ENCODE measurements around the gene TMCC2.

The TMCC2 gene

DNA sequence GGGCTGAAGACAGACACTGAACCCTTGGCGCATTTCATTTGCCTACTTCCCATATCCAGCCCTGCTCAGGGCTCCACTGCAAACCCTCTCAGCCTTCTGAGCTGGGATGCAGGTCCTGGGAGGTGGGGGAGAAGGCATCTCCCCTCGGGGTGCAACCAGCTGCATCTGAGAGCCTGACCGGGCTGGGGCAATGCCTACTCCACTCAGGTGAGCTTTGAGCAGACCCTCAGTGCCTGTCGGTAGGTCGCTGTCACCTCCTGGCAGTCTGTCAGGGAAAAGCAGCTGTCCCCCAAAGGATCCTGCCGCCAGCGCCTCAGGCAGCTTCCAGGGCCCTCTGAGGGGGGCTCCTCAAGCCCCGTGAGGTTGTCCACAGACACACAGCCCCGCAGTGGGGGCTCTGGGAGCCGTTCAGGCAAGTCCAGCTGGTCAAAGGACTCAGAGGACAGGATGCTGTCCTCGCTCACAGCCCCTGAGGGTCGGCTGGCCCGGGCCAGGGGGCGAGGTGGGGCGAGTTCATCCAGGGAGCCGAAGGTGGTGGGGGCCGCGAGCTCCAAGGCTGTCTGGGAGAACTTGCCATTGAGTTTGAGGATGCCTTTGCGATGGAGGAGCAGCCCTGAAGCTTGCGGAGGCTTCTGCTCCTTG lies 75.6 kb downstream of the TMCC2 start:
- DNase-seq (ENCODE audit: low read depth in 2 of 2) = no peak

DNA sequence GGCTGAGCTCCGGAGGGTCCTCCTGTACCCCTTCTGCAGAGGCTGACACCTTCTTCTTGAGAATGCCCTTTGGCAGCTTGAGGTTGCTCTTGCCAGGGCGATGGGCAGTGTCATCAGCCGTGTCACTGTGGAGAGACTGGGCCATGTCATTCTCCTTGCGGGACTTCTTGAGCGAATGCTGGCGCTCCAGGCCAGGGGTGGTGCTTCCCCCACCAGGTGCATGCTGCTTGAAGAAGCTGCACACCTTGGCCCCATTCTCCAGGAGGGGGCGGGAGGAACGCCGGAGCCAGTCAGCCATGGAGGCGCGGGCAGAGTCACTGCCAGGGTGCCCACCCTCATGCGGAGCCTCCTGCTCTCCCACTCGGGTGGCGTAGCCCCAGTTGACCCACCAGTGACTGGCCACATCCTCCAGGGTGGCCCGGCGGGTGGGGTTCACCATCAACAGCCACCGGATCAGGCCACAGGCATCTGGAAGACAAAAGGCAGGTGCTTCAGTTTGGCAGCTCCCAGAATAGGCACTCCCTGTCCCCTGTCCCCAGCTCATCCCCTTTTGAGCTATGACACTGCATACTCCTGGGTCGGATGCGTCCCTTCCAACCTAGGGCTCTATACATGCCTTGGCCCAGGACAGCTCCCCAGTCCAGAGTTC lies 76.4 kb downstream of the TMCC2 start:
- DNase-seq (ENCODE audit: low read depth in 2 of 2) = no peak

DNA sequence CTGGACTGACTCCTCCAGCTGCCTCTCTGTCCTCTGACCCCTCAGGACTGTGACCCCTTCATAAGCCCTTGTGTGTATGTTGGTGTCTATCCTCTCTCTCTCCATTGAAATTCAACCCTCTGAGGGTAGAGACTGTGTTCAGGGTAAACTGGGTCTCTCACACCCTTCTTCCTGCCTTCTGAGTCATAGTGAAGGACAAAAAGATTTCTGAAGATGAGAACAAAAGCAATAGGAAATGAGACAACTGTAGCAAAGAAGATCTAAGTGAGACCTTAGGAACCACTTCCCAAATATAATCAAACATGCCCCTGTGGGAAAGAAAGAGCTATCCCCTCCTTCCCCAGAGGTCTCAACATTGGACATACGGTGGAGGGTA lies 76.9 kb downstream of the TMCC2 start:
- DNase-seq (ENCODE audit: low read depth in 2 of 2) = no peak

DNA sequence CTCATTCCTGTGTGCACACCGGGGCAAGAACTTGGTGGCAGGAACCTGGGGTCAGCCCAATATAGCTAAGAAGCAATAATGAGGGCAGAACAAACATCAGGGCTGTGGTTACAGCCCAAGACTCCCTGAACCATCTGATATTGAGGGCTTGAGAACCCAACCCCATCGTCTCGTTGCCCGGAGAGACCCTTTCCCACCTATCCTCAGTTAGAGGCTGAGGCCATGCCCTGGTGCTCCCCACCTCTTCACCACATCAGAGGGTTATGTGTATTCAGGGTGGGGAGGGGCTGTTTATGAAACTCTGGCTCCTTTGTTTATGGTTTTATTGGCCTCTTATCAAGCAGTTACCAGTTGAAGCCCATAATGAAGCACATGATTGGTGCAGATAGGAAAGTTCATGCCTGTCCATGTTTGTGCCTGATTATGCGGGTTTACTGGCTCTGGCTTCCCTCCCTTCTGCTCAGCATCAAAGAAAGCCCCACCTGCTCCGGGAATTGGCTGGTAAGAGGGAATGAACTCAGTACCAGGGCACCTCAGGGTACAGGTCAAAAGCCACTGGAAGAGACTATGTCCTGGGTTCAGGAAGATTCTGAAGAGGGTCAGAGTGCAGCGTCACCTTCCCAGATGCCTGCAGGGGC lies 79.3 kb downstream of the TMCC2 start:
- DNase-seq (ENCODE audit: low read depth in 2 of 2) = no peak

DNA sequence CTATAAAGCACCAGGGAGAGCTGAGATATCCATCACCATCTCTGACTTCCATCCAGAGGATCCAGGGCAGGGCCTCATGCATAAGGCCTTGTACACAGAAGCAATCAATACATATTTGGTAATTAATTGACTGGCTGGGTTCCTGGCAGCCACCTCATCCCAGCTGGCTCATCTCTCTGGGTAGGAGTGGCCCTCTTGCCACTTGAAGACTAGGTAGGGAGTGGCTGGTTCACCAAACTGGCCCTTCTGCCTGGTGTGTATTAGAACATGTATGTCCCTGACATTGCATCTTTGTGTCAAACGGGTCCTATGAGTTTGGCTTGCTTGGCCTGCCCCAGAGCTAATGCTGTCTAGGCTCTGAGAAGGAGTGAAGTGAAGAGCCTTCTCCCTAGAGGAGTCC lies 82.0 kb downstream of the TMCC2 start:
- DNase-seq (ENCODE audit: low read depth in 2 of 2) = no peak

DNA sequence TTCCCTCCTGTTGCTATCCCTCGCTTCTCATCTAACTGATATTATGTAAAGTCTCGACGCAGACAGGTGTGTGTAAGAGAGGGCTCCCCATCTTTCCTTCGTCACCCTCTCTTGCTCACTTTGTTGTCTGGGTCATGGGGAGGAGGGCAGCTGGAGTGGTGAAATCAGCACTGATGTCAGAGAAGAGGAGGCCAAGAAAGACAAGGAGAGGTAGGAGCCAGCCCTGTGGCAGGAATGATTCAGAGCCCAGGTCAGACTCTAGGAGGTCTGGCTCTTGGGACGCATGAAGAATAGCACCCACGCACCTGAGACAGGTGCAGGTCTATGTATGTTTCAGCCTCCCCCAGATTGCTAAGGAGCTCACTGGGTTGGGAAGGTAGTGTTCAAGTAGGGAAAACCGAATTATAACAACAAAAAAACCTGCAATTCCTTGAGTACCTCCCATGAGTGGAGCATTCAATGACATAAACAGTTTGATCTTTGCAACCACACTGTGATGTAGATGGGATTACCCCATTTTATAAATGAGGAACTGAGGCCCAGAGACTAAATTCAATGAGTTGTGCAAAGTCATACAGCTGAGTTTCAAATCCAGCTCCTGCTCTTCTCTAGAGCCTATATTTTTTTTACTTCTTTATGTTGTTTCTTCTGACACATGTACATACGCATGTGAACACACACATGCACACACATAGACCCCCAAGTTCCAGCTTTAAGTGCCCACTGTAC lies 83.4 kb downstream of the TMCC2 start:
- no peak for DNase-seq (ENCODE audit: low read depth in 2 of 2)

DNA sequence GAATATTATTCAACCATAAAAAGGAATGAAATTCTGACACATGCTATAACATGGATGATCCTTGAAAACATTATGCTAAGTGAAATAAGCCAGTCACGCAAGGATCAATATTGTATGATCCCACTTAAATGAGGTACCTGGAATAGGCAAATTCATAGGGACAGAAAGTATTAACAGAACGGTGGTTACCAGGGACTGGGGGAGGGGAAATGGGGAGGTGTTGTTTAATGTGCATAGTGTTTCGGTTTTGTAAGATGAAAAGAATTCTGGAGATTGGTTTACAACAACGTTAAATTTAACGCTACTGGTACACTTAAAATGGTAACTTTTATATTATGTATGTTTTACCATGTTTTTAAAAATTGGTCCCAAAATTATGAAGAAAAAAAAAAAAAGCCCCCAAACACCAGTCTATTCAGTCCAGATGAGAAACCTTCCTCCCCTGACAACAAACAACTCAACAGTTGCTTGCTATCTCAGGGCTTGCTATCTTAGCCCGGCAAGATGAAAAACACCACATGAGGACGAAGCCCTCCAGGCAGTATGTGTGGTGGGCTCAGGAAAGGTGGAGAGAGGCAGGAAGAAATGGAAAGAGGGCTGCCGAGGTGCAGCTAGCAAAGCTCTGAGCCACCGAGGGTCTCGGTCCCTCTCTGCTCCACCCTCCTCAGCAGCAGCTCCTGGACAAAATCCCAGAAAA lies 85.3 kb downstream of the TMCC2 start:
- no peak for DNase-seq (ENCODE audit: low read depth in 2 of 2)

DNA sequence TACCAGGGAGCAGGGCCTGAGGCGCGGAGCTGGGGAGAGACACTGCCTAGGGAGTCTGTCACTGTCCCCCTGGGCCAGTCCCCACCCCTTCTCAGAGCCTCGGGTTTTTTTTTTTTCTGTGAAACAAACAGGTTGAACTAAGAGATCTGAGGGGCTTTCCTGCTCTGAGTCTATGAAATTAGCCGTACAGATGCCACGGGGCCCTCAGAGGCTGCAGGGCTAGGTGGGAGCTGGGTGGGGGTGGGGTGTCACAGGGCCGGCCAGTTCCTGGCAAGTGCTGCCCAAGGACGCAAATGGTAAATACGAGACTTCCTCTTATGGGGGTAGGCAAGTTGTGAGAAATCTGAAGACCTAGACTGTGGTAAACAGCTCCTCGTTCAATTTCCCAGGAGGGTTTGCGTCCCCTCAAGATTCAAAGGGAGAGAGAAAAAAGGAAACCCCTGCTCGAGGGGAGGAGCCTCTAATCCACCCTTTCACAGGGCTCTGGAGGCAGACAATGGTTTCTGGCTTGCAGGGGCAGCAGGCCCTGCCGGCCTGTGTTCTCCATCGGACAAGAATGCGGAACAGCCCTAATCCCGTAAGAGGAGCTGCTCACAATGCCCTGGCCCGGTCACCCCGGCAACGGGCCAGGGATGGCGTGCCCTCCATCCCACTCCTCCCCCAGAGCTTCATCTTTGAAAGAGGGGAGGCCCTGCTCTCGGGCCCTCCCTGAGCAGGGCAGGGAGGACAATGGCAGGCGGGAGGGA lies 86.0 kb downstream of the TMCC2 start:
- peak in 1 of 2 donors; percentile 23 for DNase-seq (ENCODE audit: low read depth in 2 of 2)

DNA sequence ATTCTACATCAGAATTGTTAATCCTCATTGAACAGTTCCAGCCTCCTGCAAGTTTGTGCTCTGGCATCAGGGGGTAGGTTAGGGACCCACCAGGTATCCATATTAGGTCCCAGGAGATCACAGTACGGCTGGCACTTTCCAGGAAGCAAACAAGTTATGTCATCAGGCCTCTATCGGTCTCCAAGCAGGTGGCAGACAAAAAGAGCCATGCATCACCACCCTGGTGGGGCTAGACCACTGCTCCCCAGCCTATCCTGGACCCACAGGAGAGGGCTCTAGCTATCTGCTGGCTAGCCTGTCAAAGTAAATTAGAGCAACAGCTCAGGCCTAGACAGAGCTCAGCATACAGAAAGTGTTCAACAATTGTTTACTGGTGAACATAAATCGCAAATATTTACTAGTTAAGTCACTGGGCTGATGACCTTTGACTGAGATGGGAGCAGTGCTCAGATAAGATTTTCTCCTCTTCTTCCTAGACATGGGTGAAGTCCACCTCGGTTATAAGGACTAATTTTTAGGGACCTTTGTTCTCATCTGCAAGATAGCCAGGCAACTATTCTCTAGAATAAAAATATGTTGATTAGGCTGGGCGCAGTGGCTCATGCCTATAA lies 87.4 kb downstream of the TMCC2 start:
- no peak for DNase-seq (ENCODE audit: low read depth in 2 of 2)

DNA sequence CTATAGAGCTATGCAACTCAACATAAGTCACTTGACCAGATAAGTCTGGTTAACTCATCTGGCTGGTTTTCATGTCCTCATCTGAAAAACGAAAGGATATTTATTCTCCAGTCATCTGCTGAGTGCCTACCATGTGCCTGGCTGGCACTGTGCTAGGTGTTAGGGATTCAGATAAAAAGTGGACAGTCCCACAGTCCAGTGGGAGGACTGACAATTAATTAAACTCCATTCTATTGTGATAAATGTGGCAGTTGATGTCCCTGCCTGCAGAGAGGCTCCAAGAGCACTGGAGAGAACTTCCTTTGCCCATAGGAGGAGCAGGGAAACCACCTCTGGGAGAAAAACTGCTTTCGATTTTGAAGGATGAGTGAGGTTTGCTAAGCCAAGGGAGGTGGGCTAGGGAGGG lies 88.4 kb downstream of the TMCC2 start:
- DNase-seq (ENCODE audit: low read depth in 2 of 2) = no peak

DNA sequence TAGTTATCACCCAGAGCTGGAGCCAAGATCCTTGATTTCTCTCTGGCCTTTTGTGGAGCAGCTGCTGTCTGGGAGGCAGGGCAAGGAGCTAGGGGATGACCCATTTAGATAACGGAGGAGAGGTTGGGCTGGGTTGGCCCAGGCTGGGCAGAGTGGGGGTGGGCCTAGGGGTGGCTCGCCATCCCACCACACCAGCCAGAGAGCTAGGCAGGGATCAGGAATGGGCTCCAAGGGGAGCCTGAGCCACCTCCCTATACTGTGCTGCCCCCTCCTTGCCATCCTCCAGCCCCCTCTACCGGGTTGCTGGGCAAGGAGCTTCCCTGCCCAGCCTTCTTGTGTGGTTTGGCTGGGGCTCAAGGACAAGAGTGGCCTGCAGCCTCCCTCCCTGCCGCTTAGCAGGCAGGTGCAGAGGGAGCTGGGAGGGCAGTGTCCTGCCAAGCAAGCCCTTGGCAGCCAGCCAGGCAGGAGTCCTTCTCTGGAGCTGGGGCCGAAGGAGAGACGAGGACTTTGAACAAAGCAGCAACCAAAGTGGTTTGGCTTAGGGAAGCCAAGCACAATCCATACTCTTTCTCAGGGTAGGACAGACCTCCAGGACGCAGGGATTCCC lies 89.7 kb downstream of the TMCC2 start:
- DNase-seq (ENCODE audit: low read depth in 2 of 2) = no peak

DNA sequence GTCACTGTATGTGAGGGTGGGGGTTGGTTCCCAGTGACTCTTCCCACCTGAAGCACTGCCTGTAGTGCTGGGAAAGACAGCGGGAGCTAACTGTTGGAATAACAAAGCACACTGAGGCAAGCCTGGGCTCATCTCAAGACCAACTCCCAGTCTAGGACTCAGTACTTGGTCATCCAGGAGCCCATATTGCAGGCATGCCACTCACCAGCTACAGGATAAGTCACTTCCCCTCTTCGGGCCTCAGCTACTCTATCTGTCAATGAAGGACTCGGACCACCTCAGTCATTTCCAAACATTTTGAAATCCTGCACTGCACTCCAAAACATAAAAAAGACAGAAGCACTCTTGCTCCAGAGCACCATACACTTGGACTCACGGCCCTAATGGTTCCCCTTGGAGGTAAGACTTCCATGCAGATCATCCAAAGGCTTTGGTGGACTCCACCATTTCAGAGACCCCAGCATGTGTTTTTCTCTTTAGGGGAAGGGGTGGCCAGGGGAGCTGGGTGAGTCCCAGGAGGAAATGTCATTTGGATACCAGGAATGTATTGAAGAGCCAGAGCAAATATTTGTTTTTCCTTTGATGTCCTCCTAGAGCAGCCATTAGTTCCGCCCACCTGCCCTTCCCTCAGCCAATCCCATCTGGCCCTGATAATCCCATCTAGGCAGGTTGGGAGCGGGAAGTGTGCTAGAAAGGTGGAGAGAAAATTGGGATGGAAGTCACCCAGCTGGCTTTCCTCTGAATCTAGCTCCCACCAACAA lies 90.7 kb downstream of the TMCC2 start:
- DNase-seq (ENCODE audit: low read depth in 2 of 2) = no peak

DNA sequence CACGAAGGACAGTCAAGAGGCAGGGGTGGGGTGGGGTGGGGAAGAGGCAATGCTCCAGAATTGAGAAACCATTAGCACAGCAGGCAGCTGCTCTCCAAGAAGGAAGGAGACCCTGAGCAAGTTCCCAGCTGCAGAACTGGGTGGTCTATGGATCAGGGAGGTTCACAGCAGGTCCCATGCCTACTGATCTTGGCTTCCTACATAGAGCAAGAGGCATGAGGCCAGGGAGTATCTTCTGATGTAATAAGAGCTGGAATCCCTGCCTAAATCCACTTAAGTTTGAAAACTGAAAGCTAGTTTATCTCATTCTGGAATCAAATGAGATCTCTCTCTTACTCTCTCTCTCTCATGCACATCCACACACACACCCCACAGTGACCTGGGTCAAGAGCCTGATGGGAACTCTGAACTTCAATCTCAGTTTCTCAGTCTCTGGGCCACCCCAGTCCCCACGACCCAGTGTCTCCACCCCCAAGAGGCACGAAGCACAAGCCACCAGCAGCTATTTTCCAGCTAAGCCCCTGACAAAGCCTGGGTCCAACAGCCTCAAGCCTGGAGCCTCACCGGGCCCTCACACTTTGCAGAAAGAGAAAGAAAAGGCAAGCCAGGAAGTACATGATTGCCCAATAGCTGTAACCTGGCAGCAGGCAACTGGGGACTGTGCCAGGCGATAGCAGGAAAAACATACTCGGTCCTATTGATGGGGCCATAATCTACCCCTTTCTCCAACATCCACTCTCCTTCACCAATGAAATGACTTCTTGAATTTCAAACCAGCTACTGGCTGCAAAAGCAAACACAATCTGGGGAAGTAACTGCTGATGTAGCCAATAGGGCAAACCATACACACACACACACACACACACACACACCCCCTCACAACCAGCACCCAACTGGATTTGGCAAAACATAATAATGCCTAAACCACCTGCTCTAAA lies 91.6 kb downstream of the TMCC2 start:
- no peak for DNase-seq (ENCODE audit: low read depth in 2 of 2)

DNA sequence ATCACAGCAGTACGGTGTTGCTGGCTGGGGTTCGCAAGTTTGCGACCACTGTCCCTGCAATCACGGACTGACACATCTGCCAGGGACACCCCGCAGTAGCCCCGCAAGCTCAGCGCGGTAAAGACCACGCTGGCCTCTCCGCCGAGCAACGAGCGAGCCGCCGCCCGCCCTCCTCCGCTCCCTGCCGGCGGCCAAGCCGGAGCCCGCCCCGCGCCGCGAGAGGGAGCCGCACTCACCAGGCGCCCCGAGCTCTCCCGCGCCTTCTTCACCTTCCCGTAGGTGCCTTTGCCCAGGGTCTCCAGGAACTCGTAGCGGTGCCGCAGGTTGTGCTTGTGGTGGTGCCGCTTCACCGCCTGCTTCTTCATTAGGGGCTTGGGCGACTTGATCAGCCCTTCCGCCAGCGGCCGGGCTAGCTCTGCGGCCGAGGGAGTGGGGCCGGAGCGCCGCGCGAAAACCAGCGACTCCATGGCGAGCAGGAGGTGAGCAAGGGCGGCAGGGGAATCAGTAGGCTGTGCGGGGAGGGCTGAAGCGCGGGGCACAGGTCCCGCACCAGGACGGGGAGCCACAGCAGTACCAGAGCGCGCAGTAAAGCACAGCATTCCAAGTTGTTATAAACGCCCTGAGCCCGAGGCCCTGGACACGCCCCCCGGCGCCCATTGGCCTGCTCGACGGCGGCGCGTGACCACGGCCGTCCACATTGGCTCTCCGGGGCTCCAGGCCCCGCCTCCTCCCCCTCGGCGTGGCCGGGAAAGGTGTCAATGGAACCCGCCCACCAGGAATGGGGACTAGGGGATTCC lies 93.6 kb downstream of the TMCC2 start, which contains the start of gene NUAK2:
Gene NUAK2 (minus strand): TSS at position 584 of the 797 bp plus-strand sequence. CDS start 117 bp downstream, at position 467.
- peak; percentile 66 to 70 for DNase-seq (ENCODE audit: low read depth in 2 of 2)

DNA sequence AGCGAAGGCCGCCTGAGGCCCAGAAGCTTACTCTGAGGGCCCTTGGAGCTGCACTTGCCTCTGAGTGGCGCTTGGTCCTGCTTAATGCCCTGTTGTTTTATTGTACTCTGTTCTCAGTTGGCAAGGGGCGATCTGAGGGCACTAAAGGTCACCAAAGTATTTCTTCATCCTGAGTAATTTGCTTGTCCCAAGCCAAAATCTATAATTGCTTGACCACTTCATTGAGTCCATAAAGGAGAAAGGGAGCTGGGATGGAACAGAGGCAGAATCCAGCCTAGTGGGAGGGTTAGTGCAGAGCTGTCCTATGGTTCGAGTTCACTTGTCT lies 94.2 kb downstream of the TMCC2 start:
- DNase-seq (ENCODE audit: low read depth in 2 of 2) = no peak
